ENCODE results near the gene QRICH1. TPM values are rescaled to one million over a fixed set of nuclear protein-coding genes. Genes with fewer than 3 reads are reported as not detected.

The QRICH1 gene
- total RNA-seq, 6 experiments from 2014 or later: 21.9 to 35.7 (median 31.7) TPM

- Histone ChIP-seq H3K36me3 (peaks cover 0 to 29% (median 10%) of the 10 kb centered on the region in 4 donors), H3K4me1 (peaks cover 0 to 31% (median 11%) of the 10 kb centered on the region in 4 donors), H3K9me3 (no peaks in the 10 kb centered on the region), H3K27ac (peak overlapping the region in 1 of 3 donors; percentile 65), H3K27me3 (no peaks in the 10 kb centered on the region), H3K4me3 (peak overlapping the region; percentile 88 to 91 (median 89))
- ATAC-seq (no peak), DNase-seq (no peak)
- 2% methylated on average over 16 of the region's 18 CpGs for WGBS (ENCODE audit: insufficient coverage, low coverage, low lambda C conversion rate, missing lambda C conversion rate)
- TF ChIP-seq POLR2A (IDR thresholded peaks at IDR 0.05) (no peak), CTCF (IDR thresholded peaks at IDR 0.05) (no peak)
- intact Hi-C loops (cut with DNase I): no loop called here
These were observed 75.2 kb downstream of the QRICH1 start for GRCh38 chr3:49018707-49019006.

GRCh38 chr3:49017971-49018706, 75.7 kb downstream of the QRICH1 start, which contains the start of gene DALRD3:
TSS of gene DALRD3 (minus strand) at chr3:49018580. CDS start at chr3:49018564, 16 bp downstream.
- H3K4me3 ChIP-seq: peak within 1 kb of the TSS; percentile 88 to 91 (median 89)
- peaks cover 0 to 24% (median 10%) of the 10 kb centered on the region in 4 donors for H3K36me3 ChIP-seq
- peak within 1 kb of the TSS in 1 of 3 donors; percentile 65 for H3K27ac ChIP-seq
- H3K4me1 ChIP-seq: peaks cover 0 to 29% (median 11%) of the 10 kb centered on the region in 4 donors
- no peaks in the 10 kb centered on the region for H3K27me3 ChIP-seq
- ATAC-seq: peak in 3 of 4 donors; percentile 1 to 8 (median 2)
- DNase-seq: peak; percentile 73 to 79 (median 75)
- TF ChIP-seq CTCF (IDR thresholded peaks at IDR 0.05): no peak
- TF ChIP-seq POLR2A (IDR thresholded peaks at IDR 0.05): peak; percentile 35
- intact Hi-C loops (cut with DNase I): no loop called here
- H3K9me3 ChIP-seq: no peaks in the 10 kb centered on the region
- under 1% methylated on average over 24 of the region's 85 CpGs for WGBS (ENCODE audit: insufficient coverage, low coverage, low lambda C conversion rate, missing lambda C conversion rate)

GRCh38 chr3:49017229-49017970, 76.5 kb downstream of the QRICH1 start:
- ATAC-seq (no peak), DNase-seq (peak in 1 of 3 donors; percentile 55)
- Histone ChIP-seq H3K9me3 (no peaks in the 10 kb centered on the region), H3K4me3 (peak overlapping the region; percentile 88 to 91 (median 89)), H3K27ac (peak overlapping the region in 1 of 3 donors; percentile 65), H3K27me3 (no peaks in the 10 kb centered on the region), H3K36me3 (peaks cover 0 to 23% (median 11%) of the 10 kb centered on the region in 4 donors), H3K4me1 (peaks cover 0 to 23% (median 8%) of the 10 kb centered on the region in 4 donors)
- WGBS (ENCODE audit: insufficient coverage, low coverage, low lambda C conversion rate, missing lambda C conversion rate): 17% methylated on average over 2 of the region's 23 CpGs
- TF ChIP-seq POLR2A (IDR thresholded peaks at IDR 0.05) (no peak), CTCF (IDR thresholded peaks at IDR 0.05) (no peak)
- intact Hi-C loops (cut with DNase I): no loop called here

- Histone ChIP-seq H3K27me3 (no peaks in the 10 kb centered on the region), H3K4me1 (peaks cover 0 to 23% (median 8%) of the 10 kb centered on the region in 4 donors), H3K27ac (no peak overlapping the region), H3K9me3 (no peaks in the 10 kb centered on the region), H3K4me3 (no peak overlapping the region), H3K36me3 (peaks cover 0 to 29% (median 12%) of the 10 kb centered on the region in 4 donors)
- intact Hi-C loops (cut with DNase I): no loop called here
- ATAC-seq: no peak
- 100% methylated on average over 1 of the region's 6 CpGs for whole genome bisulfite sequencing (ENCODE audit: insufficient coverage, low coverage, low lambda C conversion rate, missing lambda C conversion rate)
- no peak for DNase-seq
- TF ChIP-seq POLR2A (IDR thresholded peaks at IDR 0.05): no peak
- no peak for TF ChIP-seq CTCF (IDR thresholded peaks at IDR 0.05)
These were observed 77.2 kb downstream of the QRICH1 start for GRCh38 chr3:49016414-49017228.
